Liver (tissue), 3 donors: ENCODE data around the gene DHRS7.

Source experiments
- ATF3 ChIP-seq: IDR thresholded peaks from 2 replicates; pipeline ENCODE4 v1.6.1; 2016; ENCODE audit warnings: antibody characterized with exemption
- CTCF ChIP-seq: fragments of 150-350 bp; IDR thresholded peaks from 2 replicates; pipeline ENCODE4 v1.5.1; 2017; ENCODE audit warnings: improper control_type of control experiment, low read depth, low read length; ENCODE audit not compliant: missing input control
- GABPA ChIP-seq, 2 donors: IDR thresholded peaks in 1 of 2; conservative IDR thresholded peaks in 1 of 2; 2 replicates each; pipeline ENCODE4 v1.6.1; 2016; ENCODE audit warnings: antibody characterized with exemption in 2 of 2, mild to moderate bottlenecking in 1 of 2, moderate library complexity in 1 of 2
- HNF4G ChIP-seq: IDR thresholded peaks from 2 replicates; pipeline ENCODE4 v1.6.1; 2016; ENCODE audit warnings: antibody characterized with exemption
- JUND ChIP-seq, 2 donors: IDR thresholded peaks; 2 replicates each; pipeline ENCODE4 v1.6.1; 2016; ENCODE audit warnings: antibody characterized with exemption in 2 of 2
- NR2F2 ChIP-seq: IDR thresholded peaks from 2 replicates; pipeline ENCODE4 v1.6.1; 2016; ENCODE audit warnings: antibody characterized with exemption
- RAD21 ChIP-seq, 2 donors: IDR thresholded peaks; 2 replicates each; pipeline ENCODE4 v1.6.1; 2016; ENCODE audit warnings: antibody characterized with exemption in 2 of 2, mild to moderate bottlenecking in 2 of 2
- REST ChIP-seq: IDR thresholded peaks from 2 replicates; pipeline ENCODE4 v1.6.1; 2016; ENCODE audit warnings: antibody characterized with exemption, mild to moderate bottlenecking
- RXRA ChIP-seq, 2 donors: IDR thresholded peaks; 2 replicates each; pipeline ENCODE4 v1.6.1; 2017 to 2018; ENCODE audit warnings: antibody characterized with exemption in 2 of 2, mild to moderate bottlenecking in 1 of 2
- SP1 ChIP-seq: IDR thresholded peaks from 2 replicates; pipeline ENCODE4 v1.6.1; 2018; ENCODE audit warnings: antibody characterized with exemption, mild to moderate bottlenecking
- TAF1 ChIP-seq: conservative IDR thresholded peaks from 2 replicates; pipeline ENCODE4 v1.6.1; 2016; ENCODE audit warnings: antibody characterized with exemption, mild to moderate bottlenecking
- YY1 ChIP-seq: IDR thresholded peaks from 2 replicates; pipeline ENCODE4 v1.6.1; 2016; ENCODE audit warnings: antibody characterized with exemption, mild to moderate bottlenecking
- TF ChIP-seq, protein P1 (sequence below): IDR thresholded peaks from 2 replicates; pipeline ENCODE4 v1.6.1; 2016; ENCODE audit warnings: antibody characterized with exemption
- TF ChIP-seq, protein P2 (sequence below): IDR thresholded peaks from 2 replicates; pipeline ENCODE4 v1.6.1; 2016; ENCODE audit warnings: antibody characterized with exemption
- donor health status: healthy.
- donor health status: healthy.

DNA sequence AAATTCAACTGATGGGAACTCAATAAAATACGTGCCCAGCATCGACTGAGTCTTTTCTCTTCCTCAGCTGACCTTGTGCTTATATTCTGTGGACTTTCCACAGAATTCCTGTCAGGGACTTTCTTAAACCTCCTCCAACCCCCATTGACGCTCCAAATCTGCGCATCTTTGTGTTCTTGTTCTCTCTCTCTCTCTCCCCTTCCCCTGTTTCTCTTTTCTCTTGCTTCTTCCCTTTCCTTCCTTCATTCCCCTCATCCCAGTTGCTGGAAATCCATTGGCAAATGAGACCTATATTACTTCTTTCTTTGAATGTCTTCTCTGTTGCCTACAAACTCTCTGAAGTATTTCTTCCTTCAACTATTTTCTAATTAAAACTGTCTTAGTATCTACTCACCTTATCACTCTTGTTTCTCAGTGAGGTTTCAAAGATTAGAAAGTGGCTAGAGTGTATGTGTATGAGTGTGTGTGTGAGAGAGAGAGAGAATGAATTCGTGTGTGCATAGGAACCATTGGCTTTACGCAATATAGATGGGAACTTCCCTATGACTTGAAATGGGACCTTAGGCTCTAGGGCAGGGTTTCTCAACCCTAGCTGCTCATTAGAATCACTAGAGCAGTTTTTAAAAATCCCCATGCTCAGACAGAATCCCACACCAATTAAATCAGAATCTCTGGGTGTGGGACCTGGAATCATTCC, 41.8 kb upstream of the DHRS7 start:
- TF ChIP-seq CTCF (no peak), GABPA (IDR thresholded peaks at IDR 0.05 in 1 of 2, conservative IDR thresholded peaks at IDR 0.05 in 1 of 2) (no peak), RAD21 (IDR thresholded peaks at IDR 0.05) (no peak), TAF1 (no peak), SP1 (no peak), YY1 (no peak), REST (no peak), JUND (IDR thresholded peaks at IDR 0.05) (no peak), ATF3 (no peak), RXRA (IDR thresholded peaks at IDR 0.05) (no peak), HNF4G (no peak), NR2F2 (no peak)
- TF ChIP-seq, protein P1, sequence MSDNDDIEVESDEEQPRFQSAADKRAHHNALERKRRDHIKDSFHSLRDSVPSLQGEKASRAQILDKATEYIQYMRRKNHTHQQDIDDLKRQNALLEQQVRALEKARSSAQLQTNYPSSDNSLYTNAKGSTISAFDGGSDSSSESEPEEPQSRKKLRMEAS, result no peak
- TF ChIP-seq, protein P2, sequence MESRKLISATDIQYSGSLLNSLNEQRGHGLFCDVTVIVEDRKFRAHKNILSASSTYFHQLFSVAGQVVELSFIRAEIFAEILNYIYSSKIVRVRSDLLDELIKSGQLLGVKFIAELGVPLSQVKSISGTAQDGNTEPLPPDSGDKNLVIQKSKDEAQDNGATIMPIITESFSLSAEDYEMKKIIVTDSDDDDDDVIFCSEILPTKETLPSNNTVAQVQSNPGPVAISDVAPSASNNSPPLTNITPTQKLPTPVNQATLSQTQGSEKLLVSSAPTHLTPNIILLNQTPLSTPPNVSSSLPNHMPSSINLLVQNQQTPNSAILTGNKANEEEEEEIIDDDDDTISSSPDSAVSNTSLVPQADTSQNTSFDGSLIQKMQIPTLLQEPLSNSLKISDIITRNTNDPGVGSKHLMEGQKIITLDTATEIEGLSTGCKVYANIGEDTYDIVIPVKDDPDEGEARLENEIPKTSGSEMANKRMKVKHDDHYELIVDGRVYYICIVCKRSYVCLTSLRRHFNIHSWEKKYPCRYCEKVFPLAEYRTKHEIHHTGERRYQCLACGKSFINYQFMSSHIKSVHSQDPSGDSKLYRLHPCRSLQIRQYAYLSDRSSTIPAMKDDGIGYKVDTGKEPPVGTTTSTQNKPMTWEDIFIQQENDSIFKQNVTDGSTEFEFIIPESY, result no peak
